Stimulated activated naive CD8-positive, alpha-beta T cell treated with anti-CD3 and anti-CD28 coated beads, Interleukin-15, amount 100 ng/mL, for 72 hours (primary cell): ENCODE results near the gene ERVH48-1.
"Not testable (repeated sequence)": the region's sequence is repeated elsewhere in the genome, so short reads cannot be mapped to it uniquely, and the experiment has no call there.

ENCODE experiments used
- ATAC-seq: fragments of 150-1000 bp; cut with Tn5 transposase; 2 replicates; pipeline ENCODE4 v1.10.0; 2021; ENCODE audit warnings: mild to moderate bottlenecking, moderate library complexity
- DNase-seq, 2 donors: peaks; one replicate each; pipeline ENCODE4 v3.0.0; 2021 to 2022
- H3K27ac Mint-ChIP-seq, 2 donors: one replicate each; pipeline ENCODE4 v1.8.0; 2022; ENCODE audit warnings: mild to moderate bottlenecking in 2 of 2, mixed read lengths in 2 of 2, moderate library complexity in 2 of 2
- H3K27me3 Mint-ChIP-seq: one replicate; pipeline ENCODE4 v1.8.0; 2022; ENCODE audit warnings: mixed read lengths
- H3K4me1 Mint-ChIP-seq: one replicate; pipeline ENCODE4 v1.8.0; 2022; ENCODE audit warnings: mild to moderate bottlenecking, mixed read lengths
- H3K4me3 Mint-ChIP-seq, 2 donors: one replicate each; pipeline ENCODE4 v1.8.0; 2022; ENCODE audit warnings: mild to moderate bottlenecking in 2 of 2, mixed read lengths in 2 of 2, moderate library complexity in 1 of 2
- H3K9me3 Mint-ChIP-seq, 2 donors: one replicate each; pipeline ENCODE4 v1.8.0; 2022; ENCODE audit warnings: mixed read lengths in 2 of 2

ERVH48-1 gene

DNA sequence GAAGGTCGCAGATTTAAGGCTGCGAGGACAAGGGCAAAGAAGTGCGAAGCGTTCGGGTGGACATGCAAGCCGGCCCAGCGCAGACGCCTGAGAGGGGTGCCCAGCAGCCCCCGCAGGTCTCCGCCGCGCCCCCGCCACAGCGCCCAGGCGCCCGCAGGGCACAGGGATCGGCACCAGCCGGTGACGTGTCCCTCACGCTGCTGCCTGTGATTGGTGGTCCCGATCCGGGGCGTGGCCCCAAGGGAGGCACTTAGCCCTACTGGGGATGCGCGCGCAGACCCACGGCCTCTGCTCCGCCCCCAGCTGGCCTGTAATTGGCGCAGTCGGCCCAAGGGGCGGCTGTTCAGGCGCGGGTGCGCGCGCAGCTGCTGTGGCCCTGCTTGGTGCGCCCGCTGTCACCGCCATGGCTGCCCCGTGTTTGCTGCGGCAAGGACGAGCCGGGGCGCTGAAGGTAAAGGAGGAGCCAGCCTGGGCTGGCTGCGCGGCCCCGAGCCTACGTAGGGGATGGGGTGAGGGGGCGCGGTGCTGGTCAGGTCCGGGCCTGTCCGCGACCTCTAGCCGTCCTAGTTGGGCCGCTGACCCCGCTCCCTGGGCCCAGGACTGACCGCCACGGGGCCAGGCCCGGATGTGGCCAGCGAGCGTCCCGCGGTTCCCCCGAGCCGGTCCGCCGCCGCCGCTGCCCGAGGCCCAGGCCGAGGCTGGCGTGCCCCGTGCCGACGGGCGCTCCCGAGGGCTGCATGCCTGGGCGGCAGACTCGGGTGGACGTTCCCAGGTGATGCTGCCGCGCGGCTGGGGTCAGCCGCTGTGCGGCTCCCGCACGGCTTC lies 32.3 kb downstream of the ERVH48-1 start, which contains the start of gene NDUFV3:
Gene NDUFV3, plus strand, starts transcription at position 379 of the 825 bp plus-strand sequence. Its CDS starts 25 bp downstream, at position 404.
- H3K4me1 Mint-ChIP-seq, result peaks cover 23% of the 10 kb centered on the region
- H3K27me3 Mint-ChIP-seq, result no peaks in the 10 kb centered on the region
- peak; percentile 97 for ATAC-seq
- DNase-seq, result peak; percentile 99
- H3K9me3 Mint-ChIP-seq, result no peaks in the 10 kb centered on the region
- peak within 1 kb of the TSS; percentile 93 to 95 for H3K4me3 Mint-ChIP-seq
- H3K27ac Mint-ChIP-seq, result peak within 1 kb of the TSS; percentile 95 to 96

DNA sequence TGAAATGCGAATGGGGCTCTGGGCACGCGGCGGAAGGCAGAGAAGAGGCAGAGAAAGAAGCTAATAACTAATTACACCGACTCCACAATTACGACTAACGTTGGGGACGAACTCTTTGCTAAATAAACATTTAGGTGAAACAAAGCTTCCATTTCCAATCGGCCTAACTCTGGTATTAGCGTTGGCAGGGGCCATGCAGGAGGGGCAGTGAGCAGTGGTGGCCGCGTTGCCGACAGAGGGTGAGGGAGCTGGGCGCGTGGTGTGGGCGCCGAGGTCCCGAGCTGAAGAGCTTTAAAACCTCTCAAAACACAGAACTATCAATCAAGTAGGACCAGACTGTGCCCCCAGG lies 32.9 kb downstream of the ERVH48-1 start:
- Mint-ChIP-seq H3K4me1 (peaks cover 17% of the 10 kb centered on the region), H3K27me3 (no peaks in the 10 kb centered on the region), H3K9me3 (no peaks in the 10 kb centered on the region), H3K27ac (peak overlapping the region; percentile 85 to 96), H3K4me3 (peak overlapping the region; percentile 93 to 95)
- ATAC-seq, result peak; percentile 56
- no peak for DNase-seq

DNA sequence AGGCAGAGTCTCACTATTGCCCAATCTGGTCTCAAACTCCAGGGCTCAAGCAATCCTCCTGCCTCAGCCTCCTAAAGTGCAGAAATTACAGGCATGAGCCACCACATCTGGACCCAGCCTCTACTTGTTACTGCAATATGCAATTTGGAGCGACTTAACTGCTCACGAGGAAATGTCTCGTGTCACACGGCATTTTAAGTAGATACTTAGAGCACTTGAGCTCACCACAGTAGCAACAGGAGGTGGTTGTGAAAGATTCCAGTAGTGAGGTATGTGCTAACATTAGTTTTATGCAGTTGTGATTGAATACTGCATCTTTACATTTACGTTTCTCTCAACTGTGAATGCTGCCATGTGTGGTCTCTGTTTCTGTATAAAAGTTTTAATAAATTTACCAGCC lies 38.1 kb downstream of the ERVH48-1 start:
- Mint-ChIP-seq H3K4me3 (no peak overlapping the region), H3K9me3 (no peaks in the 10 kb centered on the region), H3K4me1 (peaks cover 2% of the 10 kb centered on the region), H3K27ac (no peak overlapping the region), H3K27me3 (no peaks in the 10 kb centered on the region)
- no peak for ATAC-seq
- no peak for DNase-seq

DNA sequence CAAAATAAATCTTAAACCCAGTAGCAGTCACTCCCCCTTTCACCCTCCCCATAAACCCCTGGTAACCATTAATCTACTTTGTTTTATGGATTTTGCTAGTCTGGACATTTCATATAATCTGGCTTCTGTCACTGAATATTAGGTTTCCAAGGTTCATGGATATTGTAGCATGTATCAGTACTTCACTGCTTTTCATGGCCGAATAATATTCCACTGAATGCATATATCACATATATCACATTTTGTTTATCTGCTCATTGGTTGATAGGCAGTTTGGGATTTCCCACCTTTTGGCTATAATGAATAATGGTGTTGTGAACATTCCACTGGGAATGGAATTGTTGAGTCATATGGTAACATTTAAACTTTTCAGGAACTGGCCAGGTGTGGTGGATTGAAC lies 41.5 kb downstream of the ERVH48-1 start:
- no peak for ATAC-seq

DNA sequence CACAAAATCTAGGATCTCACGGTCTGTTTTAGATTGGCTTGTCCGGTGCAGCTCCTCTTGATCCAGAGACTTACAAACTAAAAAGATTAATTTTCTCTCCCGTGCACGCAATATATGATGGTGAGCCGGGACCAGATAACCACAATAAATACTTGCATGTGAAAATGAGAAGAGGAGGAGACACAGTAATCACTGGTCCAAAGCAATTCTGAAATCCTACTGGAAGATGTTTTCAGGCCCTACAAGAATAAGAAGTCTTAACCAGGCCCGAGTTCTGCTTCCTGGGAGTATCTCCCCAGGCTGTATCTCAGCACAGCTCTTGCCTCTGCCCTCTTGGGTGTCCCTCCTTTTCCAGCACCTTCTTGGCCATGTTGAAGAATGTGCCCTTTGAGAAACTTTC lies 45.1 kb downstream of the ERVH48-1 start:
- Mint-ChIP-seq H3K4me3 (peak overlapping the region; percentile 90 to 97), H3K27me3 (no peaks in the 10 kb centered on the region), H3K9me3 (no peaks in the 10 kb centered on the region), H3K27ac (peak overlapping the region; percentile 97 to 99), H3K4me1 (peaks cover 38% of the 10 kb centered on the region)
- DNase-seq, result no peak
- ATAC-seq, result no peak

More for the DNA sequence above, 41.5 kb downstream of the ERVH48-1 start:
- peaks cover 22% of the 10 kb centered on the region for H3K4me1 Mint-ChIP-seq
- no peak overlapping the region for H3K4me3 Mint-ChIP-seq
- no peaks in the 10 kb centered on the region for H3K9me3 Mint-ChIP-seq
- H3K27me3 Mint-ChIP-seq, result no peaks in the 10 kb centered on the region
- DNase-seq, result no peak
- H3K27ac Mint-ChIP-seq, result peak overlapping the region in 1 of 2 donors; percentile 13

DNA sequence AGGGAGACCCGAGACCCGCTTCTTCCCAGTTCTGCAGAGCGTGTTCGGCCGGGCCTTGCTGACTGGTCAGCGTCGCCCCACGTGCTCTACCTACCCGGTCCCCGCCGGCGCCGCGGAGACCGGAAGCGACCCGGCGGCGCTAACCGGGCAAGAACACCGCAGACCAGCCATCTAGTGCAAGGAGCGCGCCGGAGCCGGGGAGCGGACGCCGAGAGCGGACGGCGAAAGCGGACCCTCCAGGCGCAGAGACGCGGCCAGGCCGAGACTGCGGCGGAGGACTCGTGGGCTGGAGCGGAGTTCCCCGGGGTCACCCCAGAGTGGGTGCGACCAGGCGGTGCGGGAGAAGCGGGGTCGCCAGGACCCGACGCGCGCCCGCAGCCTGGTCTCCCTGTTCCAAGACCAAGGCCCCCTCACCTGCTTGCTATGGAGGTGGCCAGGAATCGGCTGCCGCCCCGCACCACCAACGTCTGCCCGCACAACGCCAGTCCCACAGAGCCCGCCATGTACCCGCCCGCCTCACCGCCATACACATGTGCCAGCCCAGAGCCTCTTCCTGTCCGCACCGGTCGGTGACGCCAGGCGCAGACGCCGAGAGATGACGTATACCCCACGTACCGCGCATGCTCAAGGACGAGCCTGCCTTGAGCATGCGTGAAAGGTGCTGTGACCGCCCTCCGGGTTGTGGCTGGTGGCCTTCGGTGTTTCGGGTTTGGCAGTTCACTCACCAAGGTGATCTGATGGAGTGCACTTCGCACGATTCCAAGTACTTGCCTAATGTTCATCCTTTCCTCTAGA lies 46.2 kb downstream of the ERVH48-1 start, which contains the start of gene WDR4:
Gene WDR4, minus strand, starts transcription at position 547 of the 795 bp plus-strand sequence. Its CDS starts 44 bp downstream, at position 503.
- Mint-ChIP-seq H3K27ac (peak within 1 kb of the TSS; percentile 97 to 99), H3K4me3 (peak within 1 kb of the TSS; percentile 90 to 97), H3K27me3 (no peaks in the 10 kb centered on the region), H3K4me1 (peaks cover 47% of the 10 kb centered on the region), H3K9me3 (no peaks in the 10 kb centered on the region)
- DNase-seq, result peak; percentile 99
- ATAC-seq, result peak; percentile 97

DNA sequence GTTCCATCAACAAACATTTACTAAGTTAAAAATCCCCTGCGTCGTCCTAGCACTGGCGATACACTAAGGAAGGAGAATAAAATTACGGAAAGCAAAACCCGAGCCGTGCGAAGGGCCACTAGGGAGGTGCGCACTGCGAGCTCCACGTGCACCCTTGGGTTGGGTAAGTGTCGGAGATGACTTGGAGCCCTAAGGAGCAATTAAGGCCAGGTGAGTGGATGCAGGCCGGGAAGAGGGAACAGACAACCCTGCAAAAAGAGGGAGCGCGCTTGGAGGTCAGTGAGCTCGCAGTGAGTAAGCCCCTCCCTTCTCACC lies 46.8 kb downstream of the ERVH48-1 start:
- DNase-seq (no peak), ATAC-seq (peak; percentile 32)
- Mint-ChIP-seq H3K4me1 (peaks cover 50% of the 10 kb centered on the region), H3K27ac (peak overlapping the region; percentile 97 to 99), H3K4me3 (peak overlapping the region; percentile 90 to 97), H3K27me3 (no peaks in the 10 kb centered on the region), H3K9me3 (no peaks in the 10 kb centered on the region)

DNA sequence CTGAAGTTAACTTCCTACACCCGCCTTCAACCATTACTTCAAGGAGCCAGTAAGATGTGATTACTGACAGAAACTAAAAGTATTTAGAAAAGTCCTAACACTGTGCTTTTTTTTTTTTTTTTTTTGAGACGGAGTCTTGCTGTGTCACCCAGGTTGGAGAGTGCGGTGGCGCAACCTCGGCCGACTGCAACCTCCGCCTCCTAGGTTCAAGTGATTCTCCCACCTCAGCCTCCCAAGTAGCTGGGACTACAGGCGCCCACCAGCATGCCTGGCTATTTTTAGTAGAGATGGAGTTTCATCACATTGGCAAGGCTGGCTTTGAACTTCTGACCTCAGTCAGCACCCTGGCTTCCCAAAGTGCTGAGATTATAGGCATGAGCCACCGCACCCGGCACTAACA lies 49.6 kb downstream of the ERVH48-1 start:
- not testable (repeated sequence) for H3K9me3 Mint-ChIP-seq, H3K4me3 Mint-ChIP-seq, H3K27me3 Mint-ChIP-seq, H3K27ac Mint-ChIP-seq, DNase-seq, ATAC-seq
- peaks cover 51% of the 10 kb centered on the region for H3K4me1 Mint-ChIP-seq

DNA sequence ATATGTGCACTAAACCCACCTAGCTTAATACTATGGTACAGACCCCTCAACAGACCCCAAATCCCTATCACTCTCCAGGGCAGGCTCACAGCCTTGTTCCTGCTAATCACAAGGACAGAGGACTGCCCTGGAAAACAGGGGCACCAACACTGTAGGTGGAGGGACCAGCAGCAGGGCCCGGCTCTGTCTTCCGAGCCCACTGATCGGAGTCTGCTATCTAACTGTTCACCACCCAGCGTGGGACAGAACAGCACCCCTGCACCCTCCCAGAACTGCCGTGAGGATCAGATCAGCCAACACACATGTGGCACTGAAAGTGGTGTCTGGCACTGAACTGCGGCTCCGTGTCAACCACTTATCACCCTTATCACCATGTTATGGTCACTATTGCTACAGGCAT lies 52.3 kb downstream of the ERVH48-1 start:
- no peak overlapping the region for H3K4me3 Mint-ChIP-seq
- H3K9me3 Mint-ChIP-seq, result no peaks in the 10 kb centered on the region
- no peak for ATAC-seq
- DNase-seq, result no peak
- no peaks in the 10 kb centered on the region for H3K27me3 Mint-ChIP-seq
- peaks cover 48% of the 10 kb centered on the region for H3K4me1 Mint-ChIP-seq
- H3K27ac Mint-ChIP-seq, result no peak overlapping the region

DNA sequence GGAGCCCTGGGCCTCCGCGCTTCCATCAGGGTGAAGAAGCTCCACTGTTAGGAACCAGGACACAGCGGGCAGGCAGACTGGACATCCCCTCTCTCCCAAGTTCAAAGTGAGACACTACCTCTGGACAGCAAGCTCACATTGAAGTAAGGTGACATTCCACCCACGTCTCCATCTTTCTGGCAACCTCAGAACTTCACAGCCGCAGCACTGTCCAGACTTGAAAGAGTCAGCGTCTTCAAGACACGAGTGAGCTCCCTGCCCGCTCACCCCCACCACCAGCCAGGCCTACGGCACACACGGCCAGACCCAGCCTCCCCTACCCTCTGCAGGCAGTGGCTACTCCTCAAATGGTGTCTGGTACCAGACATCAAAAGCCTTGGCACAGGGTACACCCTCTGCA lies 57.2 kb downstream of the ERVH48-1 start:
- no peak overlapping the region for H3K4me3 Mint-ChIP-seq
- no peaks in the 10 kb centered on the region for H3K27me3 Mint-ChIP-seq
- peak overlapping the region in 1 of 2 donors; percentile 42 for H3K27ac Mint-ChIP-seq
- H3K9me3 Mint-ChIP-seq, result no peaks in the 10 kb centered on the region
- no peak for ATAC-seq
- H3K4me1 Mint-ChIP-seq, result peaks cover 51% of the 10 kb centered on the region
- no peak for DNase-seq
